AG09309 (cell line): ENCODE measurements around the gene KRTAP4-3.
"Not testable (repeated sequence)": the region's sequence is repeated elsewhere in the genome, so short reads cannot be mapped to it uniquely, and the experiment has no call there.

ENCODE experiments used
- DNase-seq: peaks from one replicate; pipeline ENCODE4 v3.0.0-alpha.2; 2010; ENCODE audit warnings: low read depth
- H3K4me3 ChIP-seq: 2 replicates; pipeline ENCODE4 v1.5.1; 2011; ENCODE audit warnings: mild to moderate bottlenecking, low read depth, low read length, moderate library complexity; ENCODE audit not compliant: control insufficient read depth
- TF ChIP-seq, protein P1 (sequence below): IDR thresholded peaks from 2 replicates; pipeline ENCODE4 v1.5.1; 2011; ENCODE audit warnings: mild to moderate bottlenecking, low read depth, low read length, inconsistent platforms; ENCODE audit not compliant: insufficient read depth, control insufficient read depth; ENCODE audit errors: missing control alignments

Gene KRTAP4-3

DNA sequence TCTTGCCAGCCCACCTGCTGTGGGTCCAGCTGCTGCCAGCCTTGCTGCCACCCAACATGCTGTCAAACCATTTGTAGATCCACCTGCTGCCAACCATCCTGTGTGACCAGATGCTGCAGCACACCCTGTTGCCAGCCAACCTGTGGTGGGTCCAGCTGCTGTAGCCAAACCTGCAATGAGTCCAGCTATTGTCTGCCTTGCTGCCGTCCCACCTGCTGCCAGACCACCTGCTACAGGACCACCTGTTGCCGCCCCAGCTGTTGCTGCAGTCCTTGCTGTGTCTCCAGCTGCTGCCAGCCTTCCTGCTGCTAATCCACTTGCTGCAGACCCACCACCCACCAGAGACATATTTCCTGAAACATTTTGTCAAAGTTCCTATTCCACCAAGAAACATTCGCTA lies 22.3 kb upstream of the KRTAP4-3 start:
- TF ChIP-seq, protein P1, sequence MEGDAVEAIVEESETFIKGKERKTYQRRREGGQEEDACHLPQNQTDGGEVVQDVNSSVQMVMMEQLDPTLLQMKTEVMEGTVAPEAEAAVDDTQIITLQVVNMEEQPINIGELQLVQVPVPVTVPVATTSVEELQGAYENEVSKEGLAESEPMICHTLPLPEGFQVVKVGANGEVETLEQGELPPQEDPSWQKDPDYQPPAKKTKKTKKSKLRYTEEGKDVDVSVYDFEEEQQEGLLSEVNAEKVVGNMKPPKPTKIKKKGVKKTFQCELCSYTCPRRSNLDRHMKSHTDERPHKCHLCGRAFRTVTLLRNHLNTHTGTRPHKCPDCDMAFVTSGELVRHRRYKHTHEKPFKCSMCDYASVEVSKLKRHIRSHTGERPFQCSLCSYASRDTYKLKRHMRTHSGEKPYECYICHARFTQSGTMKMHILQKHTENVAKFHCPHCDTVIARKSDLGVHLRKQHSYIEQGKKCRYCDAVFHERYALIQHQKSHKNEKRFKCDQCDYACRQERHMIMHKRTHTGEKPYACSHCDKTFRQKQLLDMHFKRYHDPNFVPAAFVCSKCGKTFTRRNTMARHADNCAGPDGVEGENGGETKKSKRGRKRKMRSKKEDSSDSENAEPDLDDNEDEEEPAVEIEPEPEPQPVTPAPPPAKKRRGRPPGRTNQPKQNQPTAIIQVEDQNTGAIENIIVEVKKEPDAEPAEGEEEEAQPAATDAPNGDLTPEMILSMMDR: no peak
- H3K4me3 ChIP-seq: no peak overlapping the region
- no peak for DNase-seq

DNA sequence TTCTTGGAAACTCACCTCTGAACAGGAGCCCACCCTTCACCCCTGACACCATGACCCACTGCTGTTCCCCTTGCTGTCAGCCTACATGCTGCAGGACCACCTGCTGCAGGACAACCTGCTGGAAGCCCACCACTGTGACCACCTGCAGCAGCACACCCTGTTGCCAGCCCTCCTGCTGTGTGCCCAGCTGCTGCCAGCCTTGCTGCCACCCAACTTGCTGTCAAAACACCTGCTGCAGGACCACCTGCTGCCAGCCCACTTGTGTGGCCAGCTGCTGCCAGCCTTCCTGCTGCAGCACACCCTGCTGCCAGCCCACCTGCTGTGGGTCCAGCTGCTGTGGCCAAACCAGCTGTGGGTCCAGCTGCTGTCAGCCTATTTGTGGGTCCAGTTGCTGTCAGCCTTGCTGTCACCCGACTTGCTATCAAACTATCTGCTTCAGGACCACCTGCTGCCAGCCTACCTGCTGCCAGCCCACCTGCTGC lies 21.9 kb upstream of the KRTAP4-3 start, which contains the start of gene KRTAP9-1:
Gene KRTAP9-1, plus strand, starts transcription at position 51 of the 482 bp plus-strand sequence. Its CDS starts 0 bp downstream, at position 51.
- H3K4me3 ChIP-seq, DNase-seq: not testable (repeated sequence)

DNA sequence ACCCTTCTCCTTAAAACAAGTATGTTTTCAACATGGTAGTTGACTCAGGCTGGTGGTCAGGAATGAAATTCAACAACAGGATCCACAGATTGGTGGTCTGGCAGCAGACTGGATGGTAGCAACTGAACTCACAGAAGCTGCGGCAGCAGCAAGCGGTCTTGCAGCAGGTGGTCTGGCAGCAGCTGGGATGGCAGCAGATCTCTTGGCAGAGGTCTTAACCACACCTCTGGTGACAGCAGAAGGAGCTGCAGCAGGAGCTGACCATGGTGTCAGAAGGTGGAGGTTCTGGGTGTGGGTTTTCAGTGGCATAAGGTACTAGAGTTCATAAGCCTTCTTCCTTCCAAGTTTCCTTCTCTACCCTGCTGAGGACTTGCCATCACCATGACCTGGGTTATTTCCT lies 18.9 kb upstream of the KRTAP4-3 start:
- TF ChIP-seq, protein P1: no peak
- no peak overlapping the region for H3K4me3 ChIP-seq
- DNase-seq: no peak

DNA sequence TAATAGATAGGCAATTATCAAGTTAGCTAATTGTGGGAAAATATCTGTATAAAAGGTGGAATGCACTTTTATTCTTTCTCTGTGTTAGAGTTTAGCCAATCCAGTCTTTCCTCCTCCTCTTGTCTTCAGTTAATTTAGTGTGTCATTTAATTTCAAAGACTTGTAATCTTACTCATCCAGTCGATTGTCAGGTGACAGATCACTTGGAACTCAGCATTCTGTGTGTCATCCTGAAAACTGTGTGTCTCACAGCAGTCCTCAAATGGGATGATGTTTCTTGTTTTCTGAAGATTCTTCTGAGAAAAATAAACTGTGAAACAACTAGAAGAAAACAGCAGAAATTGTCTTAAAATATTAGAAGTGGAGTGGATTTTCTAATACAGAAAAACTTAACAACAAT lies 17.0 kb upstream of the KRTAP4-3 start:
- no peak overlapping the region for H3K4me3 ChIP-seq
- no peak for DNase-seq
- TF ChIP-seq, protein P1: no peak

DNA sequence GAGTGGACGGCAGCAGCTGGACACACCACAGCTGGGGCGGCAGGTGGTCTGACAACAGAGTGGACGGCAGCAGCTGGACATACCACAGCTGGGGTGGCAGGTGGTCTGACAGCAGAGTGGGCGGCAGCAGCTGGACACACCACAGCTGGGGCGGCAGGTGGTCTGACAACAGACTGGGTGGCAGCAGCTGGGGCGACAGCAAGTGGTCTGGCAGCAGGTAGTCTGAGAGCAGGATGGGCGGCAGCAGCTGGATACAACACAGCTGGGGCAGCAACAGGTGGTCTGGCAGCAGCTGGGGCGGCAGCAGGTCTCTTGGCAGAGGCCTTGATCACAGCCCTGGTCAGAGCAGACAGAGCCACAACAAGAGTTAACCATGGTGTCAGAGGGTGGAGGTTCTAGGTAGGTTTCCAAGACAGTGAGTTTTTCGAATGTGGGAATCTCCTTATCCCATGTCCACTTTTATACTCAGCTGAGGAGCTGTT lies 16.5 kb upstream of the KRTAP4-3 start, which contains the start of gene KRTAP4-1:
Gene KRTAP4-1, minus strand, starts transcription at position 432 of the 482 bp plus-strand sequence. Its CDS starts 57 bp downstream, at position 375.
- H3K4me3 ChIP-seq: no peak within 1 kb of the TSS
- TF ChIP-seq, protein P1: no peak
- no peak for DNase-seq

DNA sequence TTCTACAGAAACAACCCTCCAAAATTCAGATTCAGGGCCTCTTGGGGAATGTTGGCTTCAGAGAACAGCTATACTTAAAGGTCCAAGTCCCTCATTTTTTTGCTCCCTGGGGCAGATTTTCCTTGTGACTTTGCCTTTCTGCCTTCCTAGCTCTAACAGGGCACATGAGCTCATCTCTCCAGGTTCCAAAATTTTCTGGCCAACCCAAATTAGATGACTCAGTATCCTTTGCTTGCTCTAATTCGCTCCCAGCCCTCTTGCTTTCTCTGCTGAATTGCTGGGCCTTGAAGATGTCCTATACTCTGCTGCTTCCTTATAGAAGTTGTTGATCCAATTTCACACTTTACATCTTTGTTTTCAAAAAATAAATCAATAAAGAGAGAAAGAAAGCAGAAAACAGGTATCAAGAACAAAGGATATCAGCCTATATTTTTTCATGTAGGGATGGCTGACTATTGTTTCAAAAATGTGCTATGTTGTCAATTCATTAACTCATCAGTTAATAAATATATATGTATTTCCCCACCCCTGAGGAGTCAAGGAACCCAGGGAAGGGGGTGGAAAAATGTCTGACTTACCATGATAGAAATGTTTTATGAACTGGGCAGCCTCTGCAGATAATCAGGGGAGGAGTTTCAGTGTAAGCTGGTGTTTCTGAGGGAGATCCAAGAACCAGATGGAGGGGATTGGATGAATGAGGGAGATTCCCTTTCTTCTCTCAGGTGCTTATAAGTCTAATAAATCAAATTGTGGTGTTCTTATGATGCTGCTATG lies 11.0 kb upstream of the KRTAP4-3 start:
- DNase-seq: peak; percentile 10
- H3K4me3 ChIP-seq: no peak overlapping the region
- TF ChIP-seq, protein P1: no peak

DNA sequence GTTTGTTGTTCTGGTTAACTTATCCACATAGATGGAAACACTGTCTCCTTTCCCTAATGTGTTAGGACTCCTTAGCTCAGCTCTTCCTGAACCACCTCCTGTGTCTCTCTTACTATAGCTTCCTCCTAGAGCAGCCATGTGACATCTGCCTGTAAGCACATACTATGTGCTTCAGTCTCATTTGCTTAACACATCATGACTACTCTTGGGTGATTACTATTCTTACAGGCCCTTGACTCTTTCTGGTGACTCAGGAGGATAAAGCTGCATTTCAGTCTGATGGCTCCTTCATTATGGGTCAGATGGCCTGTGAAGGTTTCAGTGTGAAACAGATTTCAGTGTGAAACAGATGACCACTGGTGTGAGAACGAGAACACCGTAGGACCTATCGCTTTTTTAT lies 10.3 kb upstream of the KRTAP4-3 start:
- TF ChIP-seq, protein P1: no peak
- peak; percentile 23 for DNase-seq
- no peak overlapping the region for H3K4me3 ChIP-seq
